ENCODE data around the gene BTBD16. TPM values are rescaled to one million over a fixed set of nuclear protein-coding genes. Genes with fewer than 3 reads are reported as not detected.
A peak's percentile ranks its signal among the peaks of the same experiment; 100 is the strongest.

The BTBD16 gene
- total RNA-seq, result not detected

DNA sequence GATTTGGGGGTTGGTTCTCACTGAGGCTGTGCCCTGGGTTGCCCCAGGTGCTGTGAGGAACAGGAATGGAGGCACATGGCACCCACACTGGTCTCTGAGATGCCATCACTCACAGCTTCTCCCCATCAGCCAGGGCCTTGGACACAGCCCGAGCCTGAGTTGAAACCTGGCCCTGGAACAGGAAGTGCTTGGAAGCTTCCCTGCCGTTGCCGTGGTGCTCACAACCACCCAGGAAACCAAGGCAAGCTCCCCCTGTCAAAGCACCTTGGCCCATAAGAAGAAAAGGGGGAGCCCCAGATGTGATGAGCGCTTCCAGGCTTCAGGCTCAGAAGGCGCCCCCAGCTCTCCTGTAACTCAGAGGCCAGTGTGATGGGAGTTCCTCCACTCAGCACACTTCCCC is at the start of gene BTBD16:
BTBD16 (plus strand) TSS at position 221 of the 400 bp plus-strand sequence. CDS start 3,786 bp downstream, outside the sequence.
- Histone ChIP-seq H3K4me3 (ENCODE audit: low read length in 3 of 3) (no peak within 1 kb of the TSS), H3K4me1 (ENCODE audit: control insufficient read depth in 3 of 3, insufficient read depth in 3 of 3, low read length in 3 of 3) (peaks cover 0 to 4% (median 3%) of the 10 kb centered on the region in 3 donors), H3K9ac (ENCODE audit: low read depth in 1 of 3, low read length in 3 of 3) (no peak within 1 kb of the TSS), H3K27me3 (ENCODE audit: control insufficient read depth in 3 of 3, insufficient read depth in 3 of 3, low read length in 3 of 3) (no peaks in the 10 kb centered on the region), H3K27ac (ENCODE audit: low read depth, low read length) (no peak within 1 kb of the TSS), H3K9me3 (ENCODE audit: control insufficient read depth in 3 of 3, low read length in 3 of 3) (no peaks in the 10 kb centered on the region), H3K36me3 (ENCODE audit: control insufficient read depth in 3 of 3, insufficient read depth in 3 of 3, low read length in 3 of 3) (peaks cover 12 to 19% (median 14%) of the 10 kb centered on the region in 3 donors)

DNA sequence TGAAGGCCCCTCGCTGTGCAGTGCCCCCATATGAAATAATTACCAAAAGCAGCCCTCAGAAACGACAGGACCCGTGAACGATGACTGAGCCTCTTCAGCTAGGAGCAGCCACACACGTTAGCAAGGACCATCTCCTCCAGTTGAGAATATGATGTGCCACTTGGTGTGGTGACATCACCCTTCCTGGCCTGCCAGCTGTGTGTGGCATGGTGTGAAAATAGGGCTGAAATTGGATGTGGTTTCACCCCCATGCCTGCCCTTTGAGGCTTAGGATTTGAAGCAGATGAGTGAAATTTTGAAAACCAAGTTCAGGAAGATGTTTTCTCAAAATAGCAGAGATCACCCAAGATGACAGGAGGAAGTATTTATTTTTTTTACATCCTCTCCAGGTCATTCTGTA is 49.1 kb upstream of the BTBD16 start:
- no peaks in the 10 kb centered on the region for H3K27me3 ChIP-seq (ENCODE audit: control insufficient read depth in 3 of 3, insufficient read depth in 3 of 3, low read length in 3 of 3)
- H3K4me3 ChIP-seq (ENCODE audit: low read length in 3 of 3), result peak overlapping the region in 1 of 3 donors; percentile 3
- H3K9ac ChIP-seq (ENCODE audit: low read depth in 1 of 3, low read length in 3 of 3), result peak overlapping the region in 1 of 3 donors; percentile 40
- peaks cover 27 to 48% (median 34%) of the 10 kb centered on the region in 3 donors for H3K4me1 ChIP-seq (ENCODE audit: control insufficient read depth in 3 of 3, insufficient read depth in 3 of 3, low read length in 3 of 3)
- H3K9me3 ChIP-seq (ENCODE audit: control insufficient read depth in 3 of 3, low read length in 3 of 3), result no peaks in the 10 kb centered on the region
- peaks cover 60 to 63% (median 62%) of the 10 kb centered on the region in 3 donors for H3K36me3 ChIP-seq (ENCODE audit: control insufficient read depth in 3 of 3, insufficient read depth in 3 of 3, low read length in 3 of 3)
- no peak overlapping the region for H3K27ac ChIP-seq (ENCODE audit: low read depth, low read length)

- Histone ChIP-seq H3K9ac (ENCODE audit: low read depth in 1 of 3, low read length in 3 of 3) (peak overlapping the region in 1 of 3 donors; percentile 40), H3K4me1 (ENCODE audit: control insufficient read depth in 3 of 3, insufficient read depth in 3 of 3, low read length in 3 of 3) (peaks cover 27 to 48% (median 34%) of the 10 kb centered on the region in 3 donors), H3K27me3 (ENCODE audit: control insufficient read depth in 3 of 3, insufficient read depth in 3 of 3, low read length in 3 of 3) (no peaks in the 10 kb centered on the region), H3K4me3 (ENCODE audit: low read length in 3 of 3) (peak overlapping the region in 1 of 3 donors; percentile 23), H3K27ac (ENCODE audit: low read depth, low read length) (no peak overlapping the region), H3K9me3 (ENCODE audit: control insufficient read depth in 3 of 3, low read length in 3 of 3) (no peaks in the 10 kb centered on the region), H3K36me3 (ENCODE audit: control insufficient read depth in 3 of 3, insufficient read depth in 3 of 3, low read length in 3 of 3) (peaks cover 62 to 65% (median 64%) of the 10 kb centered on the region in 3 donors)
Measured at GRCh38 chr10:122222638-122223037, 48.5 kb upstream of the BTBD16 start.

DNA sequence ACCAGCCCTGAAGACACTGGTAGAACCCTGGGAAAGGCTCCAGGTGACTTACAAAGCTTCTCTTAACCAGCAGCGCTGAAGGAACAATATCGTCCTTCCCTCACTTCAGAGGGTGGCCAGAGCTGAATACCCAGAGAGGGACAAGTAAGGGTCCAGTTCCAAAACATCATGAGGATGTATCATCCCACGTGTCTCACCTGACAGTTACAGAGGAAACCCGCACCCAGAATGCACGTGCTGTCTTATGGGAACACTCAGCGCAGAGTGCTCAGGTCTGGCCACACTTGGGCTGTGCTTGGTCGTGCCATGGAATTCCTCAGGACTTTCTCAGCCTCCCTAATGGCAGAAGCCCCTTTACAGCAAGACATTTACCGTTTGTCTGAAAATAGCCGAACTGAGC is 46.9 kb upstream of the BTBD16 start:
- Histone ChIP-seq H3K9ac (ENCODE audit: low read depth in 1 of 3, low read length in 3 of 3) (no peak overlapping the region), H3K27ac (ENCODE audit: low read depth, low read length) (no peak overlapping the region), H3K4me1 (ENCODE audit: control insufficient read depth in 3 of 3, insufficient read depth in 3 of 3, low read length in 3 of 3) (peaks cover 27 to 44% (median 34%) of the 10 kb centered on the region in 3 donors), H3K27me3 (ENCODE audit: control insufficient read depth in 3 of 3, insufficient read depth in 3 of 3, low read length in 3 of 3) (no peaks in the 10 kb centered on the region), H3K36me3 (ENCODE audit: control insufficient read depth in 3 of 3, insufficient read depth in 3 of 3, low read length in 3 of 3) (peaks cover 61 to 66% (median 66%) of the 10 kb centered on the region in 3 donors), H3K9me3 (ENCODE audit: control insufficient read depth in 3 of 3, low read length in 3 of 3) (no peaks in the 10 kb centered on the region), H3K4me3 (ENCODE audit: low read length in 3 of 3) (no peak overlapping the region)

- H3K9ac ChIP-seq (ENCODE audit: low read depth in 1 of 3, low read length in 3 of 3), result no peak overlapping the region
- no peak overlapping the region for H3K4me3 ChIP-seq (ENCODE audit: low read length in 3 of 3)
- no peaks in the 10 kb centered on the region for H3K9me3 ChIP-seq (ENCODE audit: control insufficient read depth in 3 of 3, low read length in 3 of 3)
- no peaks in the 10 kb centered on the region for H3K27me3 ChIP-seq (ENCODE audit: control insufficient read depth in 3 of 3, insufficient read depth in 3 of 3, low read length in 3 of 3)
- H3K36me3 ChIP-seq (ENCODE audit: control insufficient read depth in 3 of 3, insufficient read depth in 3 of 3, low read length in 3 of 3), result peaks cover 65 to 70% (median 69%) of the 10 kb centered on the region in 3 donors
- H3K27ac ChIP-seq (ENCODE audit: low read depth, low read length), result no peak overlapping the region
- peaks cover 27 to 38% (median 33%) of the 10 kb centered on the region in 3 donors for H3K4me1 ChIP-seq (ENCODE audit: control insufficient read depth in 3 of 3, insufficient read depth in 3 of 3, low read length in 3 of 3)
Measured at GRCh38 chr10:122225330-122225729, 45.8 kb upstream of the BTBD16 start.

DNA sequence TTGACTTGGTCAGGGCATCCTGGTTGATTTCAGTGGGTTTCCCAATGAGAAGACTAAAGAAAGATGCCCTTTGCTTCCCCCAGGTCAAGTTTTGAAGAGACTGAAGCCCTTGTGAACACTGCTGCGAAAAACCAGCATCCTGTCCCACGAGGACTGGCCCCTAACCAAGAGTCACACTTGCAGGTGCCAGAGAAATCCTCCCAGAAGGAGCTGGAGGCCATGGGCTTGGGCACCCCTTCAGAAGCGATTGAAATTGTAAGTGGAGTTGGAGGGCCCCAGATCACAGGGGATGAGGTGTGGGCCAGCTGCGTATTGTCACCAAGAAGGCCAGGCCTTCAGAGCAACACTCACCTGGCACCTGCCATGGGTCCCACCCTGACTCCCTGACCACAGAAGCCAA is 43.3 kb upstream of the BTBD16 start:
- Histone ChIP-seq H3K4me1 (ENCODE audit: control insufficient read depth in 3 of 3, insufficient read depth in 3 of 3, low read length in 3 of 3) (peaks cover 15 to 31% (median 16%) of the 10 kb centered on the region in 3 donors), H3K9me3 (ENCODE audit: control insufficient read depth in 3 of 3, low read length in 3 of 3) (no peaks in the 10 kb centered on the region), H3K4me3 (ENCODE audit: low read length in 3 of 3) (no peak overlapping the region), H3K27me3 (ENCODE audit: control insufficient read depth in 3 of 3, insufficient read depth in 3 of 3, low read length in 3 of 3) (no peaks in the 10 kb centered on the region), H3K9ac (ENCODE audit: low read depth in 1 of 3, low read length in 3 of 3) (no peak overlapping the region), H3K27ac (ENCODE audit: low read depth, low read length) (no peak overlapping the region), H3K36me3 (ENCODE audit: control insufficient read depth in 3 of 3, insufficient read depth in 3 of 3, low read length in 3 of 3) (peaks cover 68 to 72% (median 70%) of the 10 kb centered on the region in 3 donors)

DNA sequence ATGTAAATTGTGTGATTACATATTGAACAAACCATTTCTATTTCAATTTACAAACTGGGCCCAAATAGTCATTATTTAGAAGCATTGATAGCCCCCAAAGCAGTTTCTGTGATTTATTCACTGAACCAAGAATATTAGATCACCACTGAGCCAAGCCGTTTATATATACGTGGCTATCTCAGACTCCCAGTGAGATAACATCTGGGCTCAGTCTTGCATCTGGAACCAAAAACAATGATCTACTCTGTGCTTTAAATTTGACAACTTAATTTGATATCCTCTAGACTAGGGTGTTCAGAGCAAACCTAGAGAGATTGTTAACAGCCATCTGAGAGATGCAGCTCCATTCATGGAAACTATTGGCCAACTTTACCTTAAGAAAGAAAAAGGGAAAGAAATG is 41.4 kb upstream of the BTBD16 start:
- Histone ChIP-seq H3K9me3 (ENCODE audit: control insufficient read depth in 3 of 3, low read length in 3 of 3) (no peaks in the 10 kb centered on the region), H3K4me1 (ENCODE audit: control insufficient read depth in 3 of 3, insufficient read depth in 3 of 3, low read length in 3 of 3) (peaks cover 21 to 35% (median 26%) of the 10 kb centered on the region in 3 donors), H3K27ac (ENCODE audit: low read depth, low read length) (no peak overlapping the region), H3K9ac (ENCODE audit: low read depth in 1 of 3, low read length in 3 of 3) (no peak overlapping the region), H3K4me3 (ENCODE audit: low read length in 3 of 3) (no peak overlapping the region), H3K36me3 (ENCODE audit: control insufficient read depth in 3 of 3, insufficient read depth in 3 of 3, low read length in 3 of 3) (peaks cover 66% of the 10 kb centered on the region in 3 donors), H3K27me3 (ENCODE audit: control insufficient read depth in 3 of 3, insufficient read depth in 3 of 3, low read length in 3 of 3) (no peaks in the 10 kb centered on the region)

GRCh38 chr10:122230222-122230621 is 40.9 kb upstream of the BTBD16 start:
- peaks cover 61% of the 10 kb centered on the region in 3 donors for H3K36me3 ChIP-seq (ENCODE audit: control insufficient read depth in 3 of 3, insufficient read depth in 3 of 3, low read length in 3 of 3)
- no peaks in the 10 kb centered on the region for H3K9me3 ChIP-seq (ENCODE audit: control insufficient read depth in 3 of 3, low read length in 3 of 3)
- H3K9ac ChIP-seq (ENCODE audit: low read depth in 1 of 3, low read length in 3 of 3), result no peak overlapping the region
- H3K4me3 ChIP-seq (ENCODE audit: low read length in 3 of 3), result no peak overlapping the region
- peaks cover 21 to 37% (median 26%) of the 10 kb centered on the region in 3 donors for H3K4me1 ChIP-seq (ENCODE audit: control insufficient read depth in 3 of 3, insufficient read depth in 3 of 3, low read length in 3 of 3)
- no peak overlapping the region for H3K27ac ChIP-seq (ENCODE audit: low read depth, low read length)
- no peaks in the 10 kb centered on the region for H3K27me3 ChIP-seq (ENCODE audit: control insufficient read depth in 3 of 3, insufficient read depth in 3 of 3, low read length in 3 of 3)

- Histone ChIP-seq H3K27ac (ENCODE audit: low read depth, low read length) (no peak overlapping the region), H3K9ac (ENCODE audit: low read depth in 1 of 3, low read length in 3 of 3) (peak overlapping the region in 1 of 3 donors; percentile 54), H3K4me3 (ENCODE audit: low read length in 3 of 3) (no peak overlapping the region), H3K4me1 (ENCODE audit: control insufficient read depth in 3 of 3, insufficient read depth in 3 of 3, low read length in 3 of 3) (peaks cover 21 to 37% (median 26%) of the 10 kb centered on the region in 3 donors), H3K36me3 (ENCODE audit: control insufficient read depth in 3 of 3, insufficient read depth in 3 of 3, low read length in 3 of 3) (peaks cover 57% of the 10 kb centered on the region in 3 donors), H3K27me3 (ENCODE audit: control insufficient read depth in 3 of 3, insufficient read depth in 3 of 3, low read length in 3 of 3) (no peaks in the 10 kb centered on the region), H3K9me3 (ENCODE audit: control insufficient read depth in 3 of 3, low read length in 3 of 3) (no peaks in the 10 kb centered on the region)
Measured at GRCh38 chr10:122232769-122233168, 38.3 kb upstream of the BTBD16 start.

GRCh38 chr10:122233857-122234348 is 37.2 kb upstream of the BTBD16 start:
- no peaks in the 10 kb centered on the region for H3K27me3 ChIP-seq (ENCODE audit: control insufficient read depth in 3 of 3, insufficient read depth in 3 of 3, low read length in 3 of 3)
- H3K27ac ChIP-seq (ENCODE audit: low read depth, low read length), result peak overlapping the region; percentile 65
- H3K36me3 ChIP-seq (ENCODE audit: control insufficient read depth in 3 of 3, insufficient read depth in 3 of 3, low read length in 3 of 3), result peaks cover 52 to 57% (median 56%) of the 10 kb centered on the region in 3 donors
- H3K4me3 ChIP-seq (ENCODE audit: low read length in 3 of 3), result peak overlapping the region in 1 of 3 donors; percentile 35
- peaks cover 21 to 37% (median 26%) of the 10 kb centered on the region in 3 donors for H3K4me1 ChIP-seq (ENCODE audit: control insufficient read depth in 3 of 3, insufficient read depth in 3 of 3, low read length in 3 of 3)
- peak overlapping the region in 1 of 3 donors; percentile 76 for H3K9ac ChIP-seq (ENCODE audit: low read depth in 1 of 3, low read length in 3 of 3)
- no peaks in the 10 kb centered on the region for H3K9me3 ChIP-seq (ENCODE audit: control insufficient read depth in 3 of 3, low read length in 3 of 3)
